Measurements from ENCODE around the gene ATG13. TPM values are rescaled to one million over a fixed set of nuclear protein-coding genes. Genes with fewer than 3 reads are reported as not detected.

ATG13 gene
- total RNA-seq, 4 donors from 2014 or later, result 40.9 to 79.4 (median 66.4) TPM

GRCh38 chr11:46718155-46719019, 101.0 kb downstream of the ATG13 start:
- H3K4me3 ChIP-seq, result no peak overlapping the region
- DNase-seq, result no peak
- H3K9me3 ChIP-seq, result no peaks in the 10 kb centered on the region
- peaks cover 0 to 12% (median 0%) of the 10 kb centered on the region in 3 donors for H3K4me1 ChIP-seq
- intact Hi-C loops (cut with DNase I), result no loop called here
- WGBS, 2 donors, result 78 to 80% methylated on average over 7 to 8 of the region's 11 CpGs
- H3K27me3 ChIP-seq, result no peaks in the 10 kb centered on the region
- no peak overlapping the region for H3K27ac ChIP-seq
- TF ChIP-seq, protein P1, sequence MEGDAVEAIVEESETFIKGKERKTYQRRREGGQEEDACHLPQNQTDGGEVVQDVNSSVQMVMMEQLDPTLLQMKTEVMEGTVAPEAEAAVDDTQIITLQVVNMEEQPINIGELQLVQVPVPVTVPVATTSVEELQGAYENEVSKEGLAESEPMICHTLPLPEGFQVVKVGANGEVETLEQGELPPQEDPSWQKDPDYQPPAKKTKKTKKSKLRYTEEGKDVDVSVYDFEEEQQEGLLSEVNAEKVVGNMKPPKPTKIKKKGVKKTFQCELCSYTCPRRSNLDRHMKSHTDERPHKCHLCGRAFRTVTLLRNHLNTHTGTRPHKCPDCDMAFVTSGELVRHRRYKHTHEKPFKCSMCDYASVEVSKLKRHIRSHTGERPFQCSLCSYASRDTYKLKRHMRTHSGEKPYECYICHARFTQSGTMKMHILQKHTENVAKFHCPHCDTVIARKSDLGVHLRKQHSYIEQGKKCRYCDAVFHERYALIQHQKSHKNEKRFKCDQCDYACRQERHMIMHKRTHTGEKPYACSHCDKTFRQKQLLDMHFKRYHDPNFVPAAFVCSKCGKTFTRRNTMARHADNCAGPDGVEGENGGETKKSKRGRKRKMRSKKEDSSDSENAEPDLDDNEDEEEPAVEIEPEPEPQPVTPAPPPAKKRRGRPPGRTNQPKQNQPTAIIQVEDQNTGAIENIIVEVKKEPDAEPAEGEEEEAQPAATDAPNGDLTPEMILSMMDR (IDR thresholded peaks at IDR 0.05), result no peak
- TF ChIP-seq POLR2A (IDR thresholded peaks at IDR 0.05), result no peak
- no peaks in the 10 kb centered on the region for H3K36me3 ChIP-seq

DNA sequence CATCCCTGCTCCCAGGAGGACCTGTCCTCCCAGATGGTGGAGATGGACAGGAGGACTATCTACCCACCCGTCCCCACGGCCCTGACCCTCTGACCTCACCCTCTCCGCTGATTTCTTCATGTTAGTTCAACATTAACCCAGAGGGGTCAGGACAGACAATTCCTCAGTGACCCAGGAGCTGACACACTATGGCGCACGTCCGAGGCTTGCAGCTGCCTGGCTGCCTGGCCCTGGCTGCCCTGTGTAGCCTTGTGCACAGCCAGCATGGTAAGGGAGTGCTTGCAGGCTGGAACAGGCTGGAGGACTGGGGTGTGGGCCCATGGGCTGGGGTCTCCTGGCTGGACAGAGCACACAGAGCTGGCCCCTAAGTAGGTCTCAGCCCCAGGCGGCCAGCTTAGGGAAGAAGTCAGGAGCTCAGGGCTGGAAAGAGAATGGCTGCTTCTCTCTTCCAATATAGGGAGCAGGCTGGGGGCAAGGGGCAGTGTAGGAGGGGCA, 101.7 kb downstream of the ATG13 start, which contains the start of gene F2:
Gene F2, plus strand, starts transcription at position 166 of the 495 bp plus-strand sequence. Its CDS starts 23 bp downstream, at position 189.
- H3K27me3 ChIP-seq, result no peaks in the 10 kb centered on the region
- TF ChIP-seq, protein P1 (IDR thresholded peaks at IDR 0.05), result no peak
- TF ChIP-seq POLR2A (IDR thresholded peaks at IDR 0.05), result no peak
- H3K4me1 ChIP-seq, result peaks cover 0 to 12% (median 0%) of the 10 kb centered on the region in 3 donors
- no peak for DNase-seq
- no peaks in the 10 kb centered on the region for H3K36me3 ChIP-seq
- H3K27ac ChIP-seq, result no peak within 1 kb of the TSS
- H3K4me3 ChIP-seq, result no peak within 1 kb of the TSS
- 61 to 80% methylated on average over 2 to 3 of the region's 7 CpGs for WGBS, 2 donors
- intact Hi-C loops (cut with DNase I), result no loop called here
- H3K9me3 ChIP-seq, result no peaks in the 10 kb centered on the region

DNA sequence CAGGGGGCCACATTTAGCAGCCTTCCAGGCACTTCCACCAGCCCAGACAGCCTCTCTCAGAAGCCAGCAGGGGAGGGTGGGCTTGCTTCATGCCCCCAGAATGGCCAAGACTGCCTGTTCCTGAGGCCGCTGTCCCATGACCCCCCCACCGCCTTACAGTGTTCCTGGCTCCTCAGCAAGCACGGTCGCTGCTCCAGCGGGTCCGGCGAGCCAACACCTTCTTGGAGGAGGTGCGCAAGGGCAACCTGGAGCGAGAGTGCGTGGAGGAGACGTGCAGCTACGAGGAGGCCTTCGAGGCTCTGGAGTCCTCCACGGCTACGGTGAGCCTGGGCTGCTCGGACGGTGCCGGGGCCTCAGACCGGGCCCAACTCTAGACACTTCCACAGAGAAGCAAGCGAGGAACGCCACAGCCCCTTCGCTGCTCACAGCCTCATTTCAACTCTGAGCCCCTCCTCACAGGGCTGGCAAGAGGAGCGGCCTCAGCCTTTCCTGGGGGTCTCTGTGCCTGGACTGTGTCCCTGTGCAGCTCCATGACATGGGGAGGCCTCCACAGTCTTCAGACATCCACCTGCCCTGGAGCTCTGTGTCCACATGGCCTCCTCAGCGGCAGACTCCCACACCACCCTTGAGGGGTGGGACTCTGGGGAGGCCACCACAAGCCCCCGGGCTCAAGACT, 102.3 kb downstream of the ATG13 start:
- no peak overlapping the region for H3K27ac ChIP-seq
- 80 to 88% methylated on average over 1 to 14 of the region's 25 CpGs for WGBS, 2 donors
- no peak for DNase-seq
- H3K9me3 ChIP-seq, result no peaks in the 10 kb centered on the region
- H3K4me3 ChIP-seq, result no peak overlapping the region
- peaks cover 0 to 6% (median 0%) of the 10 kb centered on the region in 3 donors for H3K4me1 ChIP-seq
- TF ChIP-seq, protein P1 (IDR thresholded peaks at IDR 0.05), result no peak
- no peak for TF ChIP-seq POLR2A (IDR thresholded peaks at IDR 0.05)
- H3K36me3 ChIP-seq, result no peaks in the 10 kb centered on the region
- intact Hi-C loops (cut with DNase I), result no loop called here
- H3K27me3 ChIP-seq, result no peaks in the 10 kb centered on the region

DNA sequence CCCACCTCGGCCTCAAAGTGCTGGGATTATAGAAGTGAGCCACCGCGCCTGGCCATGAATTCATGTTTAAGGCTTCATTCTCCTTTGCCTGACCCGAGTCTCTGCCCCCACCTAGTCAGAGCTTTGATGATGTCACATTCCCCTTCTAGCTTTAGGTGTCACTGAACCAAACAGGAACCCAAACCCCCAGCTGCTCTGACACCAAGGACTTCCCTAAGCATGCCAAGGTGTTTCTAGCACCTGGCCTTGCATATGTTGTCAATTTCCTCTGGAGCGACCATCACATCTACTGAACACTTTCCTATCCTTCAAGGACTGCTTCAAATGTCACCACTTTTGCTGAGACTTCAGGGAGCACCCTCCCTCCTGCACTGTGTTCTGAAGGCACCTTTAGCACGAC, 103.9 kb downstream of the ATG13 start:
- TF ChIP-seq, protein P1 (IDR thresholded peaks at IDR 0.05), result no peak
- no peak for TF ChIP-seq POLR2A (IDR thresholded peaks at IDR 0.05)
- no peak for DNase-seq
- Histone ChIP-seq H3K27ac (no peak overlapping the region), H3K4me3 (no peak overlapping the region), H3K4me1 (peaks cover 0 to 3% (median 0%) of the 10 kb centered on the region in 3 donors), H3K36me3 (no peaks in the 10 kb centered on the region), H3K27me3 (no peaks in the 10 kb centered on the region), H3K9me3 (no peaks in the 10 kb centered on the region)
- intact Hi-C loops (cut with DNase I), result no loop called here
- WGBS, 2 donors, result 75 to 82% methylated on average over 6 of the region's 6 CpGs
